Hematopoietic multipotent progenitor cell (in vitro differentiated cells): ENCODE measurements around the gene MAPK10. TPM values are rescaled to one million over a fixed set of nuclear protein-coding genes. Genes with fewer than 3 reads are reported as not detected.
"Not testable (repeated sequence)": the region's sequence is repeated elsewhere in the genome, so short reads cannot be mapped to it uniquely, and the experiment has no call there.

ENCODE experiments used
- DNase-seq, 3 donors: peaks; one replicate each; pipeline ENCODE4 v3.0.0-alpha.2; 2011 to 2015; ENCODE audit warnings: low read depth in 2 of 3, low spot score in 2 of 3
- total RNA-seq: library from RNA; depleted of rRNA; stranded (reverse); fragments of >200 nt; gene quantifications from one replicate; pipeline ENCODE4 v1.2.3, GENCODE V29; 2012

MAPK10 gene
- total RNA-seq, 1 donor: 0.54 TPM

DNA sequence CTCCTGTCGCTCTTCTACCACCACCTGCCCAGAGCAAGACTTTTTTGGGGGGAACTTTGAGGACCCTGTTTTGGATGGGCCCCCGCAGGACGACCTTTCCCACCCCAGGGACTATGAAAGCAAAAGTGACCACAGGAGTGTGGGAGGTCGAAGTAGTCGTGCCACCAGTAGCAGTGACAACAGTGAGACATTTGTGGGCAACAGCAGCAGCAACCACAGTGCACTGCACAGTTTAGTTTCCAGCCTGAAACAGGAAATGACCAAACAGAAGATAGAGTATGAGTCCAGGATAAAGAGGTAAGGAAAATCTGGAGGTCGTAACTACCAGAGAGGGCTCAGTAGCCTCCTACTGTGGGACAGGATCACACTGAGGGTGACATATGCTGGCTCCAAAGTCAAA lies 364.5 kb downstream of the MAPK10 start:
- DNase-seq: no peak

GRCh38 chr4:85994576-85994975 lies 365.3 kb downstream of the MAPK10 start:
- no peak for DNase-seq

GRCh38 chr4:85993641-85994040 lies 366.2 kb downstream of the MAPK10 start:
- no peak for DNase-seq

GRCh38 chr4:85986266-85986665 lies 373.6 kb downstream of the MAPK10 start:
- DNase-seq: no peak

DNA sequence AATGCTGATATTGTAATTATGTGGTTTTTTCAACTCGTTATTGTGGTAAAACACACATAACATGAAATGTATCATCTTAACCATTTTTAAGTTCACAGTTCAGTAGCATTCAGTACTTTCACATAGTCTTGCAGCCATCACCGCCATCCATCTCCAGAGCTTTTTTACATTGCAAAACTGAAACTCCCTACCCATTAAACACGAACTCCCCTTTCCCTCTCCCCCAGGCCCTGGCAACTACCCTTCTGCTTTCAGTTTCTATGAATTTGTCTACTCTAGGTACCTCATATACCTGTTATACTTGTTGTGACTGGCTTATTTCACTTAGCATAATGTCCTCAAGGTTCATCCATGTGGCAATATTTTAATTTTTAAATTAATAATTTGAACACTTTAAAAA lies 380.6 kb downstream of the MAPK10 start:
- DNase-seq: no peak

DNA sequence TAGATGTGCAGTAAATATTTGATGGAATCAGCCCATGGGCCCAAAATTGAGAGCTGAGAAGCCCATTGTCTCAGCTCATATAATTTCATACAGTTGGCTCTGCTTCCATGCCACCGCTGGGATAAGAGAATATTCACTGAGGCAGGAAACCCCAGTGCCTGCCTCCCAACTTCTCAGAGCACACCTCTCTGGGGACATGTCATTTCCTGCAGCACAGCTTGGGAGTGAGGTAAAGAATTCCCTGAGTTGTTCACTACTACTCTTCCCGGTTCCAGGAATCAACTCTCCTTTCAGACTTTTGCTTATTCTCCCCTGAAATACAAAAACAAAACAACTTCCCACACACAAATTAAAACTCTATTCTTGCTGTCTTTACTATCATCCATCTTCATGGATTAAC lies 389.3 kb downstream of the MAPK10 start:
- no peak for DNase-seq

GRCh38 chr4:85968945-85969819 lies 390.7 kb downstream of the MAPK10 start:
- peak in 2 of 3 donors; percentile 23 to 71 for DNase-seq

- DNase-seq: no peak
These were observed 392.0 kb downstream of the MAPK10 start for GRCh38 chr4:85967872-85968271.

DNA sequence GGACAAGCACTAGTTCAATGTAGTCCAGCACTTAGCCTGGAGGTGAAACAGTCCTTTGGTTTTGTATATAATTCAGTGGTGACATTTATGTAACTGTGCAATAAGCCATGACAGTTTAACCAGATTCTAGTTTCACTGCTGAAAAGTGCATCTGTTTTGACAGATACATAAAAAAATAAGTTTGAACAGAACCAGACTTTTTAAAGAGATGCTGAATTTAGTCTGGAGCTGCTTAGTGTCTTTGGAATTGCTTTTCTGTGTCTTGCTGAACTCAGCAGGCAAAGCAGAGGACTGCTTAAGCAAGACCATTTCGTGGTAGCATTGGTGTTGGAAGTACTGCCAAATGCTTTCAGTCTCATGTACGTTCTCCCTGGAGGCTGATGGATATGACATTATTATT lies 393.5 kb downstream of the MAPK10 start:
- no peak for DNase-seq

- no peak for DNase-seq
These were observed 394.3 kb downstream of the MAPK10 start for GRCh38 chr4:85965529-85965928.

GRCh38 chr4:85965017-85965416 lies 394.8 kb downstream of the MAPK10 start:
- DNase-seq: not testable (repeated sequence)

- DNase-seq: no peak
These were observed 395.6 kb downstream of the MAPK10 start for GRCh38 chr4:85964298-85964697.

DNA sequence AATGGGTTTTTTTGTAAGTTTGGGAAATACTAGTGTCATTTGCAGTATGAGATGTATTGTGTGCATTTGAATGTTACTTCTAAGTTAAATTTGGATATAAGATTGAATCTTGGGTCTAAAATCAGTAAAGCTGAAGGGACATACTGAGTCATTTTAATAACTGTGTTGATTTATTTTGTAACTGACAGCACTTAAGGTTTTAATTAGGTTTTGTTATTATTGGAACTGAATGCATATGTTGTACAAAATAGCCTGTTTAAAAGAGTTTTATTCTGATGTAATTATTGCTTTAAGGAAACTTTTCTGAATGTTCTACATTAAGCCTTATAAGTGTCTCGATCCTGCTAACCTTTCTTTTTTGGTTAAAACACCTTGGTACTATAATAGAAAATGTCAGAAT lies 396.6 kb downstream of the MAPK10 start:
- DNase-seq: no peak

DNA sequence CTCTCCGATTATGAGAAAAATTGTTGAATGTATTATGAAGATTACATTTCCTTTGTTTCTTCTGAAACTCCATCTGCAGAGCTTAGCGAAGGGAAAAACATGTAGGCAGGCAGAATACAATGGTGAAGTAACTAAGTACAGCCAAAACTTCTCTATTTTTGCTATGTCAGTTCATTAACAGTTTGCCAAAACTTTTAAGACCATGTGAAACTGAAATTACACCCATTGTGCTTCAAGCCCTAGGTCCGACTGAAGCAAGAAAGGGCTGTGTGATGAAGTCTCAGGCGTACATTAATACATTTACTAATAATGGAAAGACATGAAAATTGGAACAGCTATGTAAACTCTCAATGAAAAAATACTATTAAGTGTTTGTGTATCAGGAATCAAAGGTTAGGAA lies 398.0 kb downstream of the MAPK10 start:
- DNase-seq: no peak

DNA sequence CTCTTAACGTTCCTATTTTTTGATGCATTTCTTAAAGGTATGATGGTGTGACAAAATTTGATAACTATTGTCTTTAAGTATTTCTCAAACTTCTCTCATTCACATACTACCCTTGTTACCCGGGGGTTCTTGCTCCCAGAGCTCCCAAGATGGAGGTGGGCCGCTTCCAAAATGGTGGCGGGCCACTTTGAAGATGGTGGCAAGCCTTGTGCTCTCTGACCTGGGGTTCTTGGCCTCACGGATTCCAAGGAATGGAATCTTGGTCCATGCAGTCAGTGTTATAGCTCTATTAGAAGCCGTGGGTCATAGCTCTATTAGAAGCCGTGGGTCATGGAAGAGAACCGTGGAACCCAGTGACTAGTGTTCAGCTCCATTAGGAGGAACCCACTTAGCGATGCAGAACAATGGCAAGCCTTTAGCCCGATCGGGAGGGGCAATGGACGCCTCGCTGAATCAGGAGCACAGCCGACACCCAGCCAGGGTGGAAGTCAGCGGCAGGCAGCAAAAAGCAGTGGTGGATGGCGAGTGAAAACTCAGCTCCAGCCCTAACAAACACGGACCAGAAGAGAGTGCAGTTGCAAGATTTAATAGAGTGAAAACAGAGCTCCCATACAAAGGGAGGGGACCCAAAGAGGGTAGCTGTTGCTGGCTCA lies 403.4 kb downstream of the MAPK10 start:
- no peak for DNase-seq

- DNase-seq: no peak
These were observed 404.1 kb downstream of the MAPK10 start for GRCh38 chr4:85955620-85956292.

- no peak for DNase-seq
These were observed 406.2 kb downstream of the MAPK10 start for GRCh38 chr4:85953651-85954018.

DNA sequence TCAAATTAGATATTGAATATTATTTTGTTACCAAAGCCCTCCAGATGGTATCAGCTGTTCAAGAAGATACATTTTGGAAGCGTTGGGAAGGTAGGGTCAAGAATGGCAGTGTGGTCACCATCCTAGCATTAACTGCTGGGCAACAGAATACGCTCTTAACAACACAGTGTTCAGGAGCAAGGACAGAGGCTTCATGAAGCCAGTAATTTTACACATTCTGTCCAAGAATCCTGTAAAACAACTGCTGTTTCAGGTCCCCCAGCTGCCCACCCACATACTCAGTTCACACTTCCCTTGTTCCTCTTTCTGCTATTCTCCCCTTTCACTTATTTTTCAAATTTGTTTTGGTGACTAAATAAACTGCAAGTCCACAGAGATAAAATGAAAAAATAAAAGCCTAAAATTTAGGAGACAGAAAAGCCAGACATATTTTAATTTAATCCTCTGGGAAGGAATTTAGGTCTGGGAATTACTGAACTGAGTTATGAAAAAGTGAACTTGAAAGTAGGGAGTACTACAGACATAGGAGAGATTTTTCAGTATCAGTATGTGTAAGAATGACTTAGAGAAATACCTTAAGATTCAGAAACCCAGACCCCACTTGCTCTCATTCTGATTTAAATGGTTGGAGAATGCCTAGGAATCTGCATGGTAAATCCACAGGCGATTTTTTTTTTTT lies 406.7 kb downstream of the MAPK10 start:
- no peak for DNase-seq

- no peak for DNase-seq
These were observed 407.3 kb downstream of the MAPK10 start for GRCh38 chr4:85952528-85952927.

DNA sequence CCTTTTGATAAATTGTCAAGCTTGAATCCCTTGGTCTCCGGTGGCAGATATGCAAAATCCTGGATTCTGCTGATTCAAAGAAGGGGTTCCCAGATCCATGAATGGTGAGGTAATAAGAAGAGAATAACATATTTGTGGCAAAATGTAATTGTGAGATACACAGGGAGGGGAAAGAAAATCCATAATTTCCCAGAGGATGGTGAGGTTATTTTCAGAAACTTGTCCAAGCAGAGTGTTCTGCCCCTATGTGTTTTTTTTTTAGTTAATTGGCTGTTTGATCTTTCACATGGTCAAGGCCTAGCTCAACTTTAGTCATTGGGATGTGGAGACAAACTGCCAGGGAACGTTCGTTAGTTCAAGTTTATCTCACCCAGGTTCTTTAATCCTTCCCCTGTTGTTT lies 408.8 kb downstream of the MAPK10 start:
- no peak for DNase-seq

DNA sequence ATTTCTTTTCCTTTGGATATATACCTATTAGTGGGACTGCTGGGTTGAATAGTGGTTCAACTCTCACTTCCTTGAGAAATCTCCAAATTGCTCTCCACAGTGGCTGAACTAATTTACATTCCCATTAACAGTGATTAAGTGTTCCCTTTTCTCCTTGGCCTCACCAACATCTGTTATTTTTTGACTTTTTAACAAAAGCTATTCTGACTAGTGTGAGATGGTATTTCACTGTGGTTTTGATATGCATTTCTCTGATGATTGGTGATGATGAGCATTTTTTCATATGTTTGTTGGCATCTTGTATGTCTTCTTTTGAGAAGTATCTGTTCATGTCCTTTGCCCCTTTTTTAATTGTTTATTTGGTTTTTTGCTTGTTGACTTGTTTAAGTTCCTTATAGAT lies 413.0 kb downstream of the MAPK10 start:
- no peak for DNase-seq
